HUES48 (cell line): ENCODE measurements around the gene RMDN2.
"Not testable (repeated sequence)": the region's sequence is repeated elsewhere in the genome, so short reads cannot be mapped to it uniquely, and the experiment has no call there.

Experiments used
- H3K27ac ChIP-seq: one replicate; pipeline ENCODE4 v1.7.0; 2013; ENCODE audit warnings: low read depth, low read length, inconsistent platforms
- H3K27me3 ChIP-seq: 2 replicates; pipeline ENCODE4 v1.6.1; 2013; ENCODE audit warnings: mild to moderate bottlenecking, low read length; ENCODE audit not compliant: control insufficient read depth, insufficient read depth
- H3K36me3 ChIP-seq: 2 replicates; pipeline ENCODE4 v1.6.1; 2013; ENCODE audit warnings: low read length; ENCODE audit not compliant: control insufficient read depth, insufficient read depth
- H3K4me1 ChIP-seq: 2 replicates; pipeline ENCODE4 v1.6.1; 2013; ENCODE audit warnings: mild to moderate bottlenecking, low read length; ENCODE audit not compliant: control insufficient read depth, insufficient read depth
- H3K4me3 ChIP-seq: 2 replicates; pipeline ENCODE4 v1.5.1; 2013; ENCODE audit warnings: mild to moderate bottlenecking, low read depth, low read length
- H3K9ac ChIP-seq: 2 replicates; pipeline ENCODE4 v1.6.1; 2013; ENCODE audit warnings: mild to moderate bottlenecking, low read depth, low read length, moderate library complexity
- H3K9me3 ChIP-seq: 2 replicates; pipeline ENCODE4 v1.6.1; 2013; ENCODE audit warnings: low read length; ENCODE audit not compliant: control insufficient read depth, insufficient read depth

RMDN2 gene

GRCh38 chr2:37932873-37933272 lies 7.8 kb downstream of the RMDN2 start:
- H3K36me3 ChIP-seq, H3K4me3 ChIP-seq, H3K9ac ChIP-seq, H3K27ac ChIP-seq, H3K9me3 ChIP-seq, H3K4me1 ChIP-seq, H3K27me3 ChIP-seq: not testable (repeated sequence)

GRCh38 chr2:37934591-37935513 lies 9.8 kb downstream of the RMDN2 start:
- H3K4me3 ChIP-seq, result no peak overlapping the region
- H3K9ac ChIP-seq, result no peak overlapping the region
- no peaks in the 10 kb centered on the region for H3K4me1 ChIP-seq
- no peaks in the 10 kb centered on the region for H3K27me3 ChIP-seq
- H3K9me3 ChIP-seq, result peaks cover 6% of the 10 kb centered on the region
- no peak overlapping the region for H3K27ac ChIP-seq
- no peaks in the 10 kb centered on the region for H3K36me3 ChIP-seq

GRCh38 chr2:37937568-37937967 lies 12.5 kb downstream of the RMDN2 start:
- not testable (repeated sequence) for H3K4me3 ChIP-seq, H3K4me1 ChIP-seq, H3K9me3 ChIP-seq, H3K27ac ChIP-seq, H3K9ac ChIP-seq, H3K27me3 ChIP-seq, H3K36me3 ChIP-seq

- not testable (repeated sequence) for H3K4me1 ChIP-seq, H3K9ac ChIP-seq, H3K9me3 ChIP-seq, H3K4me3 ChIP-seq, H3K27me3 ChIP-seq, H3K36me3 ChIP-seq, H3K27ac ChIP-seq
Measured at GRCh38 chr2:37941267-37941666, 16.2 kb downstream of the RMDN2 start.

GRCh38 chr2:37944268-37944667 lies 19.2 kb downstream of the RMDN2 start:
- H3K9ac ChIP-seq, result no peak overlapping the region
- no peaks in the 10 kb centered on the region for H3K9me3 ChIP-seq
- no peak overlapping the region for H3K4me3 ChIP-seq
- no peaks in the 10 kb centered on the region for H3K36me3 ChIP-seq
- H3K27me3 ChIP-seq, result no peaks in the 10 kb centered on the region
- no peak overlapping the region for H3K27ac ChIP-seq
- H3K4me1 ChIP-seq, result no peaks in the 10 kb centered on the region

- H3K27ac ChIP-seq, result no peak overlapping the region
- no peaks in the 10 kb centered on the region for H3K4me1 ChIP-seq
- H3K9me3 ChIP-seq, result no peaks in the 10 kb centered on the region
- no peak overlapping the region for H3K4me3 ChIP-seq
- no peak overlapping the region for H3K9ac ChIP-seq
- H3K27me3 ChIP-seq, result no peaks in the 10 kb centered on the region
- H3K36me3 ChIP-seq, result no peaks in the 10 kb centered on the region
Measured at GRCh38 chr2:37947306-37947705, 22.2 kb downstream of the RMDN2 start.

GRCh38 chr2:37962018-37962739 lies 37.1 kb downstream of the RMDN2 start:
- not testable (repeated sequence) for H3K4me1 ChIP-seq, H3K4me3 ChIP-seq, H3K9me3 ChIP-seq, H3K36me3 ChIP-seq, H3K27me3 ChIP-seq, H3K27ac ChIP-seq, H3K9ac ChIP-seq

- H3K9ac ChIP-seq, H3K4me3 ChIP-seq, H3K4me1 ChIP-seq, H3K27ac ChIP-seq, H3K36me3 ChIP-seq, H3K27me3 ChIP-seq, H3K9me3 ChIP-seq: not testable (repeated sequence)
Measured at GRCh38 chr2:37962740-37963121, 37.6 kb downstream of the RMDN2 start.

GRCh38 chr2:37963901-37964300 lies 38.8 kb downstream of the RMDN2 start:
- not testable (repeated sequence) for H3K27me3 ChIP-seq, H3K9ac ChIP-seq, H3K9me3 ChIP-seq, H3K4me1 ChIP-seq, H3K4me3 ChIP-seq, H3K27ac ChIP-seq, H3K36me3 ChIP-seq

GRCh38 chr2:37966326-37966725 lies 41.2 kb downstream of the RMDN2 start:
- Histone ChIP-seq H3K36me3 (no peaks in the 10 kb centered on the region), H3K9ac (no peak overlapping the region), H3K4me3 (no peak overlapping the region), H3K27me3 (no peaks in the 10 kb centered on the region), H3K9me3 (peaks cover 4% of the 10 kb centered on the region; the same call in 1 of the 2 replicates), H3K27ac (no peak overlapping the region), H3K4me1 (peaks cover 5% of the 10 kb centered on the region)

GRCh38 chr2:37969731-37970130 lies 44.6 kb downstream of the RMDN2 start:
- Histone ChIP-seq H3K27ac (no peak overlapping the region), H3K4me3 (no peak overlapping the region), H3K9me3 (no peaks in the 10 kb centered on the region), H3K4me1 (peaks cover 13% of the 10 kb centered on the region), H3K27me3 (no peaks in the 10 kb centered on the region), H3K36me3 (no peaks in the 10 kb centered on the region), H3K9ac (no peak overlapping the region)
